ENCODE measurements around the gene CSTPP1. TPM values are rescaled to one million over a fixed set of nuclear protein-coding genes. Genes with fewer than 3 reads are reported as not detected.

CSTPP1 gene
- total RNA-seq, 1 donor from 2014 or later: 32.7 TPM

- Histone ChIP-seq H3K9ac (no peak overlapping the region), H3K27me3 (no peaks in the 10 kb centered on the region), H3K36me3 (no peaks in the 10 kb centered on the region), H3K4me3 (no peak overlapping the region), H2AFZ (replicated peaks) (no peak overlapping the region), H3F3A (ENCODE audit: low read depth) (peaks cover 12% of the 10 kb centered on the region), H3K4me1 (peaks cover 7% of the 10 kb centered on the region), H4K20me1 (ENCODE audit: low read depth) (peaks cover 15% of the 10 kb centered on the region), H3K27ac (no peak overlapping the region), H3K79me2 (ENCODE audit: low read depth) (no peaks in the 10 kb centered on the region), H3K9me3 (ENCODE audit: low read depth) (no peaks in the 10 kb centered on the region), H3K4me2 (no peak overlapping the region)
- H3K36me3 Mint-ChIP-seq: peaks cover 17% of the 10 kb centered on the region
- H3K27me3 Mint-ChIP-seq (ENCODE audit: insufficient read depth, low read depth): peaks cover 5% of the 10 kb centered on the region
- H3K4me1 Mint-ChIP-seq: peaks cover 22% of the 10 kb centered on the region
- H3K4me3 Mint-ChIP-seq: no peak overlapping the region
- no peak for DNase-seq (ENCODE audit: low spot score)
- H3K9me3 Mint-ChIP-seq: no peaks in the 10 kb centered on the region
- H3K27ac Mint-ChIP-seq: no peak overlapping the region
- TF ChIP-seq, protein P1, sequence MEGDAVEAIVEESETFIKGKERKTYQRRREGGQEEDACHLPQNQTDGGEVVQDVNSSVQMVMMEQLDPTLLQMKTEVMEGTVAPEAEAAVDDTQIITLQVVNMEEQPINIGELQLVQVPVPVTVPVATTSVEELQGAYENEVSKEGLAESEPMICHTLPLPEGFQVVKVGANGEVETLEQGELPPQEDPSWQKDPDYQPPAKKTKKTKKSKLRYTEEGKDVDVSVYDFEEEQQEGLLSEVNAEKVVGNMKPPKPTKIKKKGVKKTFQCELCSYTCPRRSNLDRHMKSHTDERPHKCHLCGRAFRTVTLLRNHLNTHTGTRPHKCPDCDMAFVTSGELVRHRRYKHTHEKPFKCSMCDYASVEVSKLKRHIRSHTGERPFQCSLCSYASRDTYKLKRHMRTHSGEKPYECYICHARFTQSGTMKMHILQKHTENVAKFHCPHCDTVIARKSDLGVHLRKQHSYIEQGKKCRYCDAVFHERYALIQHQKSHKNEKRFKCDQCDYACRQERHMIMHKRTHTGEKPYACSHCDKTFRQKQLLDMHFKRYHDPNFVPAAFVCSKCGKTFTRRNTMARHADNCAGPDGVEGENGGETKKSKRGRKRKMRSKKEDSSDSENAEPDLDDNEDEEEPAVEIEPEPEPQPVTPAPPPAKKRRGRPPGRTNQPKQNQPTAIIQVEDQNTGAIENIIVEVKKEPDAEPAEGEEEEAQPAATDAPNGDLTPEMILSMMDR (IDR thresholded peaks at IDR 0.05): no peak
- TF ChIP-seq EZH2 (IDR thresholded peaks at IDR 0.05) (no peak), EZH2phosphoT487 (IDR thresholded peaks at IDR 0.05) (no peak)
Observed at GRCh38 chr11:47148903-47149531, 212.5 kb downstream of the CSTPP1 start.

- Mint-ChIP-seq H3K36me3 (peaks cover 14% of the 10 kb centered on the region), H3K27ac (peak overlapping the region; percentile 7), H3K27me3 (ENCODE audit: insufficient read depth, low read depth) (peaks cover 4% of the 10 kb centered on the region), H3K9me3 (no peaks in the 10 kb centered on the region), H3K4me1 (peaks cover 26% of the 10 kb centered on the region), H3K4me3 (no peak overlapping the region)
- H3K4me1 ChIP-seq: peaks cover 7% of the 10 kb centered on the region
- H3K27me3 ChIP-seq: no peaks in the 10 kb centered on the region
- H3K9ac ChIP-seq: no peak overlapping the region
- H2AFZ ChIP-seq (replicated peaks): no peak overlapping the region
- no peak for DNase-seq (ENCODE audit: low spot score)
- no peak for TF ChIP-seq EZH2phosphoT487 (IDR thresholded peaks at IDR 0.05)
- TF ChIP-seq EZH2 (IDR thresholded peaks at IDR 0.05): no peak
- TF ChIP-seq, protein P1 (IDR thresholded peaks at IDR 0.05): no peak
- H3K79me2 ChIP-seq (ENCODE audit: low read depth): no peaks in the 10 kb centered on the region
- peaks cover 16% of the 10 kb centered on the region for H3F3A ChIP-seq (ENCODE audit: low read depth)
- no peak overlapping the region for H3K4me3 ChIP-seq
- H3K9me3 ChIP-seq (ENCODE audit: low read depth): no peaks in the 10 kb centered on the region
- H3K36me3 ChIP-seq: no peaks in the 10 kb centered on the region
- no peak overlapping the region for H3K27ac ChIP-seq
- H4K20me1 ChIP-seq (ENCODE audit: low read depth): peaks cover 15% of the 10 kb centered on the region
- H3K4me2 ChIP-seq: no peak overlapping the region
Observed at GRCh38 chr11:47149782-47150181, 213.2 kb downstream of the CSTPP1 start.

DNA sequence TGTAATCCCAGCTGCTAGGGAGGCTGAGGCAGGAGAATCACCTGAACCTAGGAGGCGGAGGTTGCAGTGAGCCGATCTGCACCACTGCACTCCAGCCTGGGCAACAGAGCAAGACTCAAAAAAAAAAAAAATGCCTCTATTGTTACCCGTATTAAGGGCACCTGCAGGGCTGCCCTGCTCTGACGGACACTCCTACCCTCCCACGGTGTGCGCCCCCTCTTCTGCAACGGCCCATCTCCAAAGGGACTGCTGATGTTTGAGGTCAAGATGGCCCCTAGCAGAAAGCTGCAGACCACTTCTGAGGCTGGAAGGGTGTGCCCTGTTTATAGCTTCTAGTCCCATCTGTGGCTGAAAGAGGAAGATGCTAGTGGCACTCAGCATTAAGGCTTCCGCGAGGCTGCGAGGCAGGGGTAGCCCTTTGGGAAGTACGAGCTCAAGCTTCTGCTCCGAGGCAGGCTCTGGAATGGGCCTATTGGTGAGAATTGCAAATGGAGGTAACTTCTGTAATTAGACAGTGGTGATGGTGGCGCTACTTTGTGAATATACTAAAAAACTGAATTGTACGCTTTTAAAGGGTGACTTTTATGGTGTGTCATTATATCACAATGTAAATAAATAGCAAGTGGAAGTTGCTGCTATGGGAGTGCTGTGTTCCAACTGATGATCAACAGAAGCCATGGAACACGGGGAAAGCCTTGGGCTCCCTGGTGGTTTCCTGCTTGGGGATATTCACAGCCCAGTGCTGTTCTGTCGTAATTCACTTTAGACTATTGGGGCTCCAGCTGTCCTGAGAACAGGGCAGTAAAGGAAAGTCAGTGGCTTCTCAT, 215.8 kb downstream of the CSTPP1 start:
- TF ChIP-seq, protein P1 (IDR thresholded peaks at IDR 0.05): no peak
- TF ChIP-seq EZH2 (IDR thresholded peaks at IDR 0.05): no peak
- TF ChIP-seq EZH2phosphoT487 (IDR thresholded peaks at IDR 0.05): no peak
- H3K79me2 ChIP-seq (ENCODE audit: low read depth): no peaks in the 10 kb centered on the region
- no peak overlapping the region for H3K4me3 ChIP-seq
- Mint-ChIP-seq H3K4me3 (peak overlapping the region; percentile 28), H3K9me3 (no peaks in the 10 kb centered on the region), H3K36me3 (peaks cover 14% of the 10 kb centered on the region), H3K4me1 (peaks cover 31% of the 10 kb centered on the region), H3K27ac (peak overlapping the region; percentile 92), H3K27me3 (ENCODE audit: insufficient read depth, low read depth) (peaks cover 4% of the 10 kb centered on the region)
- no peak overlapping the region for H3K4me2 ChIP-seq
- no peak overlapping the region for H2AFZ ChIP-seq (replicated peaks)
- DNase-seq (ENCODE audit: low spot score): no peak
- H3K9ac ChIP-seq: no peak overlapping the region
- no peaks in the 10 kb centered on the region for H3K36me3 ChIP-seq
- H4K20me1 ChIP-seq (ENCODE audit: low read depth): peaks cover 15% of the 10 kb centered on the region
- no peaks in the 10 kb centered on the region for H3K9me3 ChIP-seq (ENCODE audit: low read depth)
- no peak overlapping the region for H3K27ac ChIP-seq
- H3K27me3 ChIP-seq: no peaks in the 10 kb centered on the region
- H3K4me1 ChIP-seq: peaks cover 7% of the 10 kb centered on the region
- peaks cover 16% of the 10 kb centered on the region for H3F3A ChIP-seq (ENCODE audit: low read depth)
